Endothelial cell (in vitro differentiated cells): ENCODE results near the gene TUBB3. TPM values are rescaled to one million over a fixed set of nuclear protein-coding genes. Genes with fewer than 3 reads are reported as not detected.
"Not testable (repeated sequence)": the region's sequence is repeated elsewhere in the genome, so short reads cannot be mapped to it uniquely, and the experiment has no call there.

Experiments
- DNase-seq: peaks from one replicate; pipeline ENCODE4 v3.0.0; 2021; ENCODE audit warnings: low spot score
- H3K27ac Mint-ChIP-seq: one replicate; pipeline ENCODE4 v1.8.0; 2021; ENCODE audit warnings: mixed read lengths, inconsistent platforms; ENCODE audit not compliant: unreplicated experiment
- H3K27me3 Mint-ChIP-seq: one replicate; pipeline ENCODE4 v1.8.0; 2021; ENCODE audit warnings: mild to moderate bottlenecking, moderate library complexity, mixed read lengths, inconsistent platforms; ENCODE audit not compliant: unreplicated experiment
- H3K36me3 Mint-ChIP-seq: one replicate; pipeline ENCODE4 v1.8.0; 2021; ENCODE audit warnings: mild to moderate bottlenecking, low read depth, mixed read lengths, inconsistent platforms; ENCODE audit not compliant: unreplicated experiment
- H3K4me1 Mint-ChIP-seq: one replicate; pipeline ENCODE4 v1.8.0; 2021; ENCODE audit warnings: mild to moderate bottlenecking, mixed read lengths, inconsistent platforms; ENCODE audit not compliant: unreplicated experiment
- H3K4me3 Mint-ChIP-seq: one replicate; pipeline ENCODE4 v1.8.0; 2021; ENCODE audit warnings: mild to moderate bottlenecking, mixed read lengths, inconsistent platforms; ENCODE audit not compliant: unreplicated experiment
- H3K9me3 Mint-ChIP-seq: one replicate; pipeline ENCODE4 v1.8.0; 2021; ENCODE audit warnings: mixed read lengths, inconsistent platforms; ENCODE audit not compliant: unreplicated experiment
- total RNA-seq: library from RNA; stranded (reverse); fragmentation: NEBNext Ultra II Directional; extraction: Animal tissue kit (Norgen Biotek cat#: 25700); gene quantifications from one replicate; pipeline ENCODE4 v1.2.1, GENCODE V29; 2021; ENCODE audit not compliant: unreplicated experiment
- TF ChIP-seq, protein P1 (sequence below): fragments of 200-600 bp; sonication (generic); IDR thresholded peaks from one replicate; pipeline ENCODE4 v1.5.0; 2021; ENCODE audit warnings: antibody characterized with exemption; ENCODE audit not compliant: unreplicated experiment

TUBB3 gene
- total RNA-seq, 1 donor from 2014 or later: 95.7 TPM

DNA sequence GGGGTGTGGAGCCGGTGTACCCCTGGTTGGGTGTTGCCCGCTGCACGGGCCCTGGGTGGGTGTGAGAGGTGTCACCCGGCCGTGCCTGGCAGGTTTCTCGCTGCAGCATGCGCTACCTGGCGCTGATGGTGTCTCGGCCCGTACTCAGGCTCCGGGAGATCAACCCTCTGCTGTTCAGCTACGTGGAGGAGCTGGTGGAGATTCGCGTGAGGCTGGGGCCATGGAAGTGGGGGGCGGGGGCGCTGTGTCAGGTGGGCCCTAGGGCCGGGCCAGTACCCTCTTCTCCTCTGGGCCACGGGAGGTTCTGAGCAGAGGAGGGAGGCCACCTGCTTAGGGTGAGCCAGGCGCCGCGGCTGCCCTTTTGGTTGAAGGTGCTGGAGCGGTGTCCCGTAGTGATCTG is 38.8 kb downstream of the TUBB3 start:
- TF ChIP-seq, protein P1, sequence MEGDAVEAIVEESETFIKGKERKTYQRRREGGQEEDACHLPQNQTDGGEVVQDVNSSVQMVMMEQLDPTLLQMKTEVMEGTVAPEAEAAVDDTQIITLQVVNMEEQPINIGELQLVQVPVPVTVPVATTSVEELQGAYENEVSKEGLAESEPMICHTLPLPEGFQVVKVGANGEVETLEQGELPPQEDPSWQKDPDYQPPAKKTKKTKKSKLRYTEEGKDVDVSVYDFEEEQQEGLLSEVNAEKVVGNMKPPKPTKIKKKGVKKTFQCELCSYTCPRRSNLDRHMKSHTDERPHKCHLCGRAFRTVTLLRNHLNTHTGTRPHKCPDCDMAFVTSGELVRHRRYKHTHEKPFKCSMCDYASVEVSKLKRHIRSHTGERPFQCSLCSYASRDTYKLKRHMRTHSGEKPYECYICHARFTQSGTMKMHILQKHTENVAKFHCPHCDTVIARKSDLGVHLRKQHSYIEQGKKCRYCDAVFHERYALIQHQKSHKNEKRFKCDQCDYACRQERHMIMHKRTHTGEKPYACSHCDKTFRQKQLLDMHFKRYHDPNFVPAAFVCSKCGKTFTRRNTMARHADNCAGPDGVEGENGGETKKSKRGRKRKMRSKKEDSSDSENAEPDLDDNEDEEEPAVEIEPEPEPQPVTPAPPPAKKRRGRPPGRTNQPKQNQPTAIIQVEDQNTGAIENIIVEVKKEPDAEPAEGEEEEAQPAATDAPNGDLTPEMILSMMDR: no peak
- Mint-ChIP-seq H3K27ac (no peak overlapping the region), H3K27me3 (peaks cover 7% of the 10 kb centered on the region), H3K9me3 (no peaks in the 10 kb centered on the region), H3K36me3 (peaks cover 41% of the 10 kb centered on the region), H3K4me1 (peaks cover under 1% of the 10 kb centered on the region), H3K4me3 (no peak overlapping the region)
- no peak for DNase-seq

DNA sequence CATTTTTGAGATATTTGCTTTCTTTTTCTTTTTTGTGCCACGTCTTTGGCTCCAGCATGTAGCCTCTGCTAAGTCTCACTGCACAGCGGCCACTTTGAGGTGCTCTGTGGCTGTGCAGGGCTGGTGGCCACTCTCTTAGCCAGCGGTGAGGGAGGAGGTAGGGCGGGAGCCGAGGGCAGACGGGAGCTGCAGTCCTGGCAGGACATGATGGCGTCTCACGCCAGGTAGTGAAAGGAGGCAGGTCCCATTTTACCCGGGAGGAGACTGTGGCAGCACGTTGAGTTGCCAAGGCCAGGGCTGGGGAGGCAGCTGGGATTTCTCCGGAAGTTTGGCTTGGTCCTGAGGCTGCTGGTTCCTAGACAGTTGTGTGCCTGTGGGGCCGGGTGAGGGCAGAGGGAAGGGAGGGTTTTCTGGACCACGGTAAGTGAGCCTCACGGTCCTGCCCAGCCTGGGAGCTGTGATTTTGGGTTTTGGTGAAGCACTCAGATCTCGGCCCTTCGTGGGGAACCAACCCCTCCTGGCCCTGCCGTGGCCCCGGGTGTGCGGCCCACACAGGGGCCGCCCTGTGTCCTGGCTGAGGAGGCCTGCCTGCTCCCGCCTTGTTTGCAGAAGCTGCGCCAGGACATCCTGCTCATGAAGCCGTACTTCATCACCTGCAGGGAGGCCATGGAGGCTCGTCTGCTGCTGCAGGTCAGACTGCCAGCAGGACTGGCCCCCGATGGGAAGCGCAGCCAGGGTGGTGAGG is 39.8 kb downstream of the TUBB3 start:
- Mint-ChIP-seq H3K36me3 (peaks cover 35% of the 10 kb centered on the region), H3K4me1 (no peaks in the 10 kb centered on the region), H3K27ac (no peak overlapping the region), H3K27me3 (peaks cover 9% of the 10 kb centered on the region), H3K4me3 (no peak overlapping the region), H3K9me3 (no peaks in the 10 kb centered on the region)
- TF ChIP-seq, protein P1: no peak
- DNase-seq: no peak

DNA sequence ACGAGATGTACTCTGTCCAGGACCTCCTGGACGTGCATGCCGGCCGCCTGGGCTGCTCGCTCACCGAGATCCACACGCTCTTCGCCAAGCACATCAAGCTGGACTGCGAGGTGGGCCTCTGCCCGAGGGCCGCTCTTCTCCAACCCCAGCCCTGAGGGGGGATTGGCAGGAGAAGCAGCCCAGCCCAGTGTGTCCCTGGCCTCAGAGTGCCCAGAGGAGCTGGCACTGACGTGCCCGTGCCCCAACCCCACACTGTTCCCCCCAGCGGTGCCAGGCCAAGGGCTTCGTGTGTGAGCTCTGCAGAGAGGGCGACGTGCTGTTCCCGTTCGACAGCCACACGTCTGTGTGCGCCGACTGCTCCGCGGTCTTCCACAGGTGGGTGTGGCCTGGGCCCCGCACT is 41.1 kb downstream of the TUBB3 start:
- Mint-ChIP-seq H3K4me1 (no peaks in the 10 kb centered on the region), H3K36me3 (peaks cover 23% of the 10 kb centered on the region), H3K9me3 (no peaks in the 10 kb centered on the region), H3K4me3 (no peak overlapping the region), H3K27ac (no peak overlapping the region), H3K27me3 (peaks cover 9% of the 10 kb centered on the region)
- DNase-seq: no peak
- TF ChIP-seq, protein P1: no peak

DNA sequence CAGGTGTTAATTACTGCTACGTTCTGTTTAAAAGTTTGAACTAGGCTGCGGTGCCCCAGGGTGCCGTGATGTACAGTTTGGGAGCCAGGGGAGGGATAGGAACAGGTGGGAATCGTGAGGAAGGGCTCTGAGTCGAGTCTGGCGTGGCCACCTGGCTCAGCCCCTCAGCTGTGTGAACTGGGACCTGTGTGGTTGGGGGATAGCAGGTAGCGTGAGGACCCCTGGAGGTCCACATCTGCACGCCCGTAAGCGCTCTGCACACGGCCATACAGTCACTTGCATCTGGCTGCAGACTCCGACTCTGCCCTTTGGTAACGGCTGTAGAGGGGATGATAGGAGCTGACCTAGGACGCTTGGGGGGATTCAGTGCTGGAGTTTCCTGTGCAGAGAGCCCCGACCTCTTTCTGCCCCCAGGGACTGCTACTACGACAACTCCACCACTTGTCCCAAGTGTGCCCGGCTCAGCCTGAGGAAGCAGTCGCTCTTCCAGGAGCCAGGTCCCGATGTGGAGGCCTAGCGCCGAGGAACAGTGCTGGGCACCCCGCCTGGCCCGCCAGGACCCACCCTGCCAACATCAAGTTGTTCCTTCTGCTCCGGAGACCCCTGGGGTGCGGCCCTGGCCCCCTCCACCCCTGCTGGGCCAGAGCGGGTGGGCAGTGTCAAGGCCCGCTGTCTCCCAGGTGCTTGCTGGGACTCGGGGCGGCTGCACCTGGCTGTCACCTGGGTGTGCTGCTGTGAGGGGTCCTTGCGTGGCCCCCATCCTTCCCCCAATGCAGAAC is 42.5 kb downstream of the TUBB3 start:
- no peak for DNase-seq
- Mint-ChIP-seq H3K27ac (no peak overlapping the region), H3K4me1 (peaks cover 5% of the 10 kb centered on the region), H3K27me3 (peaks cover 9% of the 10 kb centered on the region), H3K4me3 (peak overlapping the region; percentile 47), H3K9me3 (no peaks in the 10 kb centered on the region), H3K36me3 (peaks cover 16% of the 10 kb centered on the region)
- TF ChIP-seq, protein P1: no peak

DNA sequence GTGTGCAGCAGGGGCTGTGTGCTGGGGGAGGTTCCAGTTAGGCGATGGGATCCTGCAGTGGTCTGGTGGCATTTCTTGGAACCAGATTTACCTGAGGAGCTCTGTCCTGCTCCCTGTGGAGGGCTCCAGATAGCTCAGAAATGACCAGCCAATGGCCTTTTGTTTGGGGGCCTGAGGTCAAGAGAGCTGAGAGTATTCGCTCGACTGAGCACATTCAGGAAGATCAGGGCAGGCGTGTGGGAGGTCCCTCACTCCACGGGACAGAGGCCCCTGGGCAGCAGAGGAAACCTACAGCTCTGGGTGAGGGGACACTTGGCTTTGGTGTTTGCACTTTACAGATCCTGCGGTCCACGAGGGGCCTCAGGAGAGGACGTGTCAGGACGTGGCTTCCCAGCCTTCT is 43.6 kb downstream of the TUBB3 start:
- TF ChIP-seq, protein P1: no peak
- Mint-ChIP-seq H3K27ac (no peak overlapping the region), H3K36me3 (peaks cover 22% of the 10 kb centered on the region), H3K4me3 (no peak overlapping the region), H3K4me1 (peaks cover 15% of the 10 kb centered on the region), H3K9me3 (no peaks in the 10 kb centered on the region), H3K27me3 (peaks cover 14% of the 10 kb centered on the region)
- no peak for DNase-seq

DNA sequence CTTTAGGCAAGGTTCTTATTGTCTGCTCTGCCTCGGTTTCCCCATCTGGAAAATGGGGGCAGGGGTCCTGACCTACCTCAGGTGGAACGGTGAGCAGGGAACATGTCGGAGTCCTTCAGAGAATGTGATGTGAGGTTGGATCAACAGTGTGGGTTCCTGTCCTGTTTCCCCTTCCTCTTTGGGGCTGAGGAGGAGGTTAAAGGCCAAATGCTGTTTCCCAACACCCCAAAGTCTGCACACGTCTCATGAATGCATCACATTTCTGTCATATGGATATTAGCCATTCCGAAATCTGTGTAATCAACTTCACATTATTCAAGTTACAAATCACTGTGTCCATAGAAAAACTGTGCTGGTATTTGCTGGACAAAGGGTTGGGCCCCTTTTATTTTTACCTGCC is 44.3 kb downstream of the TUBB3 start:
- H3K27ac Mint-ChIP-seq, H3K4me3 Mint-ChIP-seq, DNase-seq, H3K9me3 Mint-ChIP-seq: not testable (repeated sequence)
- H3K36me3 Mint-ChIP-seq: peaks cover 22% of the 10 kb centered on the region
- H3K27me3 Mint-ChIP-seq: peaks cover 16% of the 10 kb centered on the region
- H3K4me1 Mint-ChIP-seq: peaks cover 16% of the 10 kb centered on the region

DNA sequence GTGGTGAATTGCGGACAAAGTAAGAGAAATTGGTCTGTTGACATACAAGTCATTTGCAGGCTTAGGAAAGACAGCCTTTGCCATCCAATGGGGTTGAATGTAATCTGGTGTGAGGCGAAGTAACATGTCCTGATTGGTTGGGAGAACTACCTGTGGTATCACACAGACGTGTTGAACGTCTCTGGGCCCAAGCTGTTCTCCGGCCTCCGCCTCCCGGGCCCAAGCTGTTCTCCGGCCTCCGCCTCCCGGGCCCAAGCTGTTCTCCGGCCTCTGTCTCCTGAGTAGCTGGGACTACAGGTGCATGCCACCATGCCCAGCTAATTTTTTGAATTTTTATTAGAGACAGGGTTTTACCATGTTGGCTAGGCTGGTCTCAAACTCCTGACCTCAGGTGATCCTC is 44.9 kb downstream of the TUBB3 start:
- Mint-ChIP-seq H3K4me1 (peaks cover 19% of the 10 kb centered on the region), H3K36me3 (peaks cover 22% of the 10 kb centered on the region), H3K27me3 (peaks cover 16% of the 10 kb centered on the region)
- not testable (repeated sequence) for H3K27ac Mint-ChIP-seq, DNase-seq, H3K9me3 Mint-ChIP-seq, H3K4me3 Mint-ChIP-seq
